Heart left ventricle (tissue), 13 donors: ENCODE data around the gene KCNC4.

Source experiments
- POLR2A ChIP-seq, 2 donors: fragments of 450-650 bp; IDR thresholded peaks; one replicate each; pipeline ENCODE4 v1.6.1; 2017; ENCODE audit warnings: antibody characterized with exemption in 2 of 2, mild to moderate bottlenecking in 2 of 2, moderate library complexity in 2 of 2
- TF ChIP-seq, protein P1 (sequence below), 12 donors: fragments of 200-600 bp; sonication (generic) in 4 of 12; IDR thresholded peaks; one replicate each; pipeline versions ENCODE4 v1.5.0 to v1.8.0; 2018 to 2022; ENCODE audit warnings: antibody characterized with exemption in 12 of 12, mild to moderate bottlenecking in 5 of 12
- donor health status: ischemic (EF 13 %, LVEDD 7.1; RV severe dilation, severe dysfunction).
- donor health status: DM: no; HTN: yes; CAD: no.
- donor health status: DM: no; HTN: no; CAD: no.
- donor health status: ischemic (EF 25% LVEDD 6.9; RV normal size, moderate dysfunction).
- donor health status: ischemic (EF 25% LVEDD 5.7; RV mildly dilated, moderate dysfunction).
- donor health status: ischemic (EF 35%, LVEDD 5.7; RV mildly dilated, moderate dysfunction).
- donor health status: nonischemic (EF 11% LVEDD 7.7; RV severe dilation, severe dysfunction).
- donor health status: DM: yes; HTN: yes; CAD: no.
- donor health status: PGD.
- donor health status: ischemic (EF 29% LVEDD 5.4; RV normal size, mild dysfunction).
- donor health status: nonischemic (EF 23%, LVEDD 6.1; RV moderate dilation, normal function).

DNA sequence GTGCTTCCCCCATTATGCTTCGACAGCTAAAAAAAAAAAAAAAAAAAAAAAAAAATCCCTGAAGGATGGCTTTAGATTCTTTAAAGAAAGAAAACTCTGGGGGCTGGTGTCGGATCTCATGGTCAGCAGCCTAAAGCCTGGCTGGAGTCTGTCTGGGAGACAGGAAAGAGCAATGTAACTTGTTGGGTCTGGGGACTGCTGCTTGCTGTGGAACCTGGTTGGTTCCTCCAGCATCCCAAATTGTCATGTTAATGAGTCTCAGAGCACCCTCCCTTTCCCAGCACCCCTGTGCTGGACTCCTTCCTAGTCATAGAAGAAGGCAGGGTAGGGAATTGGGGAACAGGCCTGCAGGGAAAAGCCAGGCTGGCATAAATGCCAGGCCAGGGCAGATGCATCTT, 3.0 kb downstream of the KCNC4 start:
- TF ChIP-seq, protein P1, sequence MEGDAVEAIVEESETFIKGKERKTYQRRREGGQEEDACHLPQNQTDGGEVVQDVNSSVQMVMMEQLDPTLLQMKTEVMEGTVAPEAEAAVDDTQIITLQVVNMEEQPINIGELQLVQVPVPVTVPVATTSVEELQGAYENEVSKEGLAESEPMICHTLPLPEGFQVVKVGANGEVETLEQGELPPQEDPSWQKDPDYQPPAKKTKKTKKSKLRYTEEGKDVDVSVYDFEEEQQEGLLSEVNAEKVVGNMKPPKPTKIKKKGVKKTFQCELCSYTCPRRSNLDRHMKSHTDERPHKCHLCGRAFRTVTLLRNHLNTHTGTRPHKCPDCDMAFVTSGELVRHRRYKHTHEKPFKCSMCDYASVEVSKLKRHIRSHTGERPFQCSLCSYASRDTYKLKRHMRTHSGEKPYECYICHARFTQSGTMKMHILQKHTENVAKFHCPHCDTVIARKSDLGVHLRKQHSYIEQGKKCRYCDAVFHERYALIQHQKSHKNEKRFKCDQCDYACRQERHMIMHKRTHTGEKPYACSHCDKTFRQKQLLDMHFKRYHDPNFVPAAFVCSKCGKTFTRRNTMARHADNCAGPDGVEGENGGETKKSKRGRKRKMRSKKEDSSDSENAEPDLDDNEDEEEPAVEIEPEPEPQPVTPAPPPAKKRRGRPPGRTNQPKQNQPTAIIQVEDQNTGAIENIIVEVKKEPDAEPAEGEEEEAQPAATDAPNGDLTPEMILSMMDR (IDR thresholded peaks at IDR 0.05): no peak
- TF ChIP-seq POLR2A (IDR thresholded peaks at IDR 0.05): no peak
